Sigmoid colon (tissue), 4 donors: Measurements from ENCODE around the gene UPF2.

Experiments
- POLR2A ChIP-seq, 2 donors: fragments of 450-650 bp; IDR thresholded peaks; one replicate each; pipeline ENCODE4 v1.6.1; 2016; ENCODE audit warnings: antibody characterized with exemption in 2 of 2, mild to moderate bottlenecking in 2 of 2, moderate library complexity in 2 of 2
- POLR2AphosphoS5 ChIP-seq, 4 donors: sonication (generic); formaldehyde crosslinking; IDR thresholded peaks; one replicate each; pipeline ENCODE4 v1.6.1; 2017; ENCODE audit warnings: antibody characterized with exemption in 4 of 4

DNA sequence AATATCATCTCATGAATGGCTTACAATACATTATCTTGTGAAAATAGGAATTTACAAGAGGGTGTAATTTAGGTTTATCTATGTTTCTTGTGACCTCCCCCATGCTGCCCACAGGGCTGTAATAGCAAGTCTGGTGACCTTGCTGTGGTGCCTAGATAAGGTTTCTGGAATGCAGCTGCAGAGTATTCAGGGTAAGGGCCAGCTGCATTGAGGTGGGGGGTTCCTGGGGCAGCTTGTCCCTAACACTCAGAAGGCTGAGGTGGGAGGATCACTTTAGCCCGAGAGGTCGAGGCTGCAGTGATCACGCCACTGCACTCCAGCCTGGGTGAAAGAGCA, 20.8 kb upstream of the UPF2 start:
- TF ChIP-seq POLR2AphosphoS5 (IDR thresholded peaks at IDR 0.05) (no peak), POLR2A (IDR thresholded peaks at IDR 0.05) (no peak)
